HG03108 (cell line): ENCODE data around the gene CLCA2.

Experiments
- ATAC-seq: cut with Tn5 transposase; IDR thresholded peaks from one replicate; pipeline ENCODE4 v1.9.1; 2021; ENCODE audit warnings: moderate library complexity; ENCODE audit not compliant: unreplicated experiment

CLCA2 gene, protein sequence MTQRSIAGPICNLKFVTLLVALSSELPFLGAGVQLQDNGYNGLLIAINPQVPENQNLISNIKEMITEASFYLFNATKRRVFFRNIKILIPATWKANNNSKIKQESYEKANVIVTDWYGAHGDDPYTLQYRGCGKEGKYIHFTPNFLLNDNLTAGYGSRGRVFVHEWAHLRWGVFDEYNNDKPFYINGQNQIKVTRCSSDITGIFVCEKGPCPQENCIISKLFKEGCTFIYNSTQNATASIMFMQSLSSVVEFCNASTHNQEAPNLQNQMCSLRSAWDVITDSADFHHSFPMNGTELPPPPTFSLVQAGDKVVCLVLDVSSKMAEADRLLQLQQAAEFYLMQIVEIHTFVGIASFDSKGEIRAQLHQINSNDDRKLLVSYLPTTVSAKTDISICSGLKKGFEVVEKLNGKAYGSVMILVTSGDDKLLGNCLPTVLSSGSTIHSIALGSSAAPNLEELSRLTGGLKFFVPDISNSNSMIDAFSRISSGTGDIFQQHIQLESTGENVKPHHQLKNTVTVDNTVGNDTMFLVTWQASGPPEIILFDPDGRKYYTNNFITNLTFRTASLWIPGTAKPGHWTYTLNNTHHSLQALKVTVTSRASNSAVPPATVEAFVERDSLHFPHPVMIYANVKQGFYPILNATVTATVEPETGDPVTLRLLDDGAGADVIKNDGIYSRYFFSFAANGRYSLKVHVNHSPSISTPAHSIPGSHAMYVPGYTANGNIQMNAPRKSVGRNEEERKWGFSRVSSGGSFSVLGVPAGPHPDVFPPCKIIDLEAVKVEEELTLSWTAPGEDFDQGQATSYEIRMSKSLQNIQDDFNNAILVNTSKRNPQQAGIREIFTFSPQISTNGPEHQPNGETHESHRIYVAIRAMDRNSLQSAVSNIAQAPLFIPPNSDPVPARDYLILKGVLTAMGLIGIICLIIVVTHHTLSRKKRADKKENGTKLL

DNA sequence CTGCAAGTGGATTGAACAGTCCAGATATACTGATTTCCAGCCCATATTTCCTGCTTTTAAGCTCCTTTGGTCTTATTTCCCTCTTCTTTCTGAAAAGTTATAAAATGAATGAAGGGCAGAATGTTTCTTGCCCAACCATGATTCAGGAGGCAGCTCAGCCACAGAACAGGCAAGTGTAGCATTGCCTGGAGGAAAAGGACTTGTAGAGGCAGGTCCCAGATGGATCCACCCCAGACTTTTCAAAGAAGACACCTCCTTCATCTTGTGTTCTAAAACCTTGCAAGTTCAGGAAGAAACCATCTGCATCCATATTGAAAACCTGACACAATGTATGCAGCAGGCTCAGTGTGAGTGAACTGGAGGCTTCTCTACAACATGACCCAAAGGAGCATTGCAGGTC, at the start of gene CLCA2:
Gene CLCA2 (plus strand): TSS at position 299 of the 400 bp plus-strand sequence. CDS start 77 bp downstream, at position 376.
- no peak for ATAC-seq

DNA sequence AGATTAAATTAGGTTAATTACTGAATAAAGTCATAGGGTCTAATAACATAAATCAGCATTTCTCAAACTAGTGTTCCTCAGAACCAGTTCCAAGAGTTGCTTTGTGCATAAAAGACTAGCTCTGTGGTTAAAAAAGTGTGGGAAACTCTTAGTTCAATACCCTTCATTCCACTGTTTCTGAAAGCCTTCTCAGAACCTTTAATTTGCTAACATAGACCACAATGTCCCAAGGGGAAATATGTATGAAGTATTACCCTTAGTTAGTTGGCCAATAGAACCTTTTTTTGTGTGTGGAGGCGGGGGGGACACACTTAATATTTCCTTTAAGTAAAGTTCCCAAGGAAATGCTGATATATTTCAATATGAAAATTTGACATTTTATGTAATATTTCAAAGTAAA, 48.3 kb upstream of the CLCA2 start:
- ATAC-seq: no peak

DNA sequence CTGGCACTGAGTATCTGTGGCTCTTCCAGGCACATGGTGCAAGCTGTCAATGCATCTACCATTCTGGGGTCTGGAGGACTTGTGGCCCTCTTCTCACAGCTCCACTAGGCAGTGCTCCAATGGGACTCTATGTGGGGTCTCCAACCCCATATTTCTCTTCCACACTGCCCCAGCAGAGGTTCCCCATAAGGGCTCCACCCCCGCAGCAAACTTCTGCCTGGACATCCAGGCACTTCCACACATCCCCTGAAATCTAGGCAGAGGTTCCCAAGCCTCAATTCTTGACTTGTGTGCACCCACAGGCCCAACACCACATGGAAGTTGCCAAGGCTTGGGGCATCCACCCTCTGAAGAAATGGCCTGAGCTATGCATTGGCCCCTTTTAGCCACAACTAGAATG, 46.6 kb upstream of the CLCA2 start:
- ATAC-seq: no peak

DNA sequence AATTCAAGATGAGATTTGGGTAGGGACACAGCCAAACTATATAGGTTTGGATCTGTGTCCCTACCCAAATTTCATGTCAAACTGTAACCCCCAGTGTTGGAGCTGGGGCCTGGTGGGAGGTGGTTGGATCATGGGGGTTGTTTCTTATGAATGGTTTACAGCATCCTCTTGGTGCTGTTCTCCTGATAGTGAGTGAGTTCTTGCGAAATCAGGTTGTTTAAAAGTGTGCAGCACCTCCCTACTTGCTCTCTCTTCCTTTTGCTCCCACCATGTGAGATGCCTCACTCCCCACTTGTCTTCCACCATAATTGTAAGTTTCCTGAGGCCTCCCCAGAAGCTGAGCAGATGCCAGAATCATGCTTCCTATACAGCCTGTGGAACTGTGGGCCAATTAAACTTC, 45.2 kb upstream of the CLCA2 start:
- ATAC-seq: no peak

DNA sequence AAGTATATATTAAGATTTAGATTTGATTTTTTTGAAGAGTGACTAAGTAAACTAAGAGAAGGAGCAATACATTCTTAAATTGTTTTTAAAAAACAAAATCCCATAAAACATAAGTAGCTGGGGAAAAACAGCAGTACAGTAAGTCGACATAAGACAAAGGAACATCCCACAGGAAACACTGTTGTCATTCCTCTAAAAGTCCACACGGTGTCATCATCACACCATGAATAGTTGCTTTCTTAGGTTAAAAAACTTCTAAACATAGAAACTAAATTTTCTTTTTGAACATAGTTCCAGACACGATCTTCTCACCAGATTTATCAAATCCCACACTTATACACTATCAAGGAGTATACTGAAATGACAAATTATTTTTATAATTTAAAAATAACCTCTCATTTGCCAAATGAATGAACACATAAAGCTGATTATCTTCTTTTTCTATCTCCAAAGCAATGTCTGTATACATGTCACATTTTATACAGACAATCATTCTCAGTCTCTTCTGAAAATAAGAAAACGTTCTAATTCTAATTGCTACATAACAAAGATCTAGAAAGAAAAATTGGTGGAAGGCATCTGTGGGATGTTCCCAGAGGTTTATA, 43.6 kb upstream of the CLCA2 start:
- peak; percentile 76 for ATAC-seq

DNA sequence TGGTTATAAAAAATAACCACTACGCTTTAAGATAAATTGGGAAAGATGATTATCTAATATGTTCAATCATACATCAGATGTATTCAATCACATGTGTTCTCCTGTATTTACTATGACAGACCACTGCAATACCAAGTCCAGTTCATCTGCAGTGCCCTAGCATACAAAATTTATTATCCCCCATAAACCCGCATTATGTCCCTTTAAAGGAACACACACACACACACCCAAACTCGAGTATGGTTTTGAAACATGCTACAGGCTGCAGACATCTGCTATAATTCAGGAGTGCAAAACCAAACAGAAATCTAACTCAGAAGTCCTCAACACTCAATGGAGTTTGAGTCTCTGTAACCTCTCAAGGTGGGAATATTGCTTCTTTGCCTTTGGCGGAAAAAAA, 42.7 kb upstream of the CLCA2 start:
- ATAC-seq: no peak

DNA sequence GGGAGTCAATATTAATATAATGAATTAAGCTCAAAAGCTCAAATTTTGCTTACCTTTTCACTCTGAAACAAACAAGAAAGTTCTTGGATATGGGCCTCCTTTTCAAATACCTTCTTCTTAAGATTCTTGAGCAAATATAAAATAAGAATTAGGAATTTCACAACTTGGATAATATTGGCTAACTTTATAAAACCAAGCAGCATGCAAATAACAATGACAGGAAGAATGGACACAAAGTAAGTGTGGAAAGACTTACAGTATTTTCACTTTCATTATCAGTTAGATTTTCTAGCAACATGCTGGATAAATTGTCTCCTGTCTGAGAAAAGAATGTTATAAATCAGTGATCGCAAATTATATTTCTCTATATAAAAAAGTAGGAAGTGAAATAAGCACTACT, 41.1 kb upstream of the CLCA2 start:
- peak; percentile 43 for ATAC-seq

DNA sequence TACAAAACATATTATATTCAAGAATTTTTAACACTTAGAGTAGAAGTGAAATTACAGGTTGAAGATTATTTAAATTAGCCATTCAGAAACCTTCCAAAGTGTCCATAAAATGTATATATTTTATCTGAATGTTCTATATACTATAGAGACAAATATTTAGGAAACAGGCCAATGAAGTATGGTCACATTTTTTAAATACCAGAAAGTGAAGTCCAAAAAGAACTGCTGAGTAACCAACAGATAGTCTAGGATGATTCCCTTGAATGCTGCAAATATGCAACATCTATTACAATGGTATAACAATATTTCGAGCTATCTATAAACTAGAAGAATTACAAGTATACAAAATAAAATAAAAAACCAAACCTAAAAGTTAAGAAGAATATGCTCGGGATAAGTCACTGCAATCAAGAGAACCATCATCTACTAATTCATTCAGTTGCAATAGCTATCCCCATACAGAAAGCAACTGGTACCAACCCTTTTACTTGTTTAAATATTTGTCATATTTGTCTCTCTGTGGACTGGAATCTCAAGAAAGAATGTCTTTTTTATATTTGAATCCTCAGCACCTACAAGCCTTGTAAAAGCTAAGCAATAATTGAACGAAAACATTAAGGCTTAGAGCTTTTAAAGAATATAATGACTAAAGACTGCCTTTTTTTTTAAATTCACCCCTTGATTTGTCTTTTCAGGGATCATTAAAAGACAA, 35.9 kb upstream of the CLCA2 start:
- no peak for ATAC-seq

DNA sequence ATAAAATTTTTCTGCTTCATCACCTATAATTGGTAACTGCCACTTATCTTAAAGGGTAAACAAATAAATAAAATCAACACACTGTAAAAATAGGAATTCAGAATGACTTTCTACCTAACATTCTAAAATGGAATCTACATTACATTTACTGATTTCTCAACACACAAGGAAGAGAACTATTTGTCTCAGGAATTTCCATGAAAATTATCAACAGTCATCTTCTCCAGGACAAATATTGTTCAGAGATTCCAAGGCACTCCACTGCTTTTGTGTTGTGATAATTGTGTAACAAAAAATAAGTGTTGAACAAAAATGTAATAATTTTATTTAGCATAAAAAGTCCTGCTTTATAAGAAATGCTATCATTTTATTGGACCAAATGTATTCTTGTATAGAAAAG, 35.2 kb upstream of the CLCA2 start:
- no peak for ATAC-seq

DNA sequence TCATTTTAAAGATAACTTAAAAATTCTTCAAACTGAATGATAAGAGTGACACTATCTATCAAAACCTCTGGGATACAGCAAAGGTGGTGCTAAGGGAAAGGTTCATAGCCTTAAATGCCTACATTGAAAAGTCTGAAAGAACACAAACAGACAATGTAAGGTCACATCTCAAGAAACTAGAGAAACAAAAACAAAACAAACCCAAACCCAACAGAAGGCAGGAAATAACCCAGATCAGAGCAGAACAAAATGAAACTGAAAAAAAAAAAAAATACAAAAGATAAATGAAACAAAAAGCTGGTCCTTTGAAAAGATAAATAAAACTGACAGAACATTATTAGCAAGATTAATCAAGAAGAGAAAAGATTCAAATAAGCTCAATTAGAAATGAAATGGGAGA, 34.7 kb upstream of the CLCA2 start:
- peak; percentile 82 for ATAC-seq

DNA sequence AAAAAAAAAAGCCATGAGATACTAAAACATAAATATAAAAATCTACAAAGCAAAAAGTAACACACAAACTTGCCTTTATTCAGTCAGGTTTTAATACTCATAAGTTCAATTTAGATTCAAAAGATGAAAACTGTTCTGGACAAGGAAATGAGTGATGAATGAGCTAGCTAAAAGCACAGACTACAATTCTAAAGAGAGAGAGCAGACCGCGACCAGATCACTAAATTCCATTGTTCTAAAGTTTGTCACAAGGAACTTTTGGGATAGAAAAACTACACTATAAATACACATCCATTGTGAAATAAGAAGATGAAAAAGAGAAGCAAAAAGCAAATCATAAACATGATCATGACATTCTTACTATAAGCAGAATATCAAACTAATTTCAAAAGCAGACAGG, 29.6 kb upstream of the CLCA2 start:
- no peak for ATAC-seq

DNA sequence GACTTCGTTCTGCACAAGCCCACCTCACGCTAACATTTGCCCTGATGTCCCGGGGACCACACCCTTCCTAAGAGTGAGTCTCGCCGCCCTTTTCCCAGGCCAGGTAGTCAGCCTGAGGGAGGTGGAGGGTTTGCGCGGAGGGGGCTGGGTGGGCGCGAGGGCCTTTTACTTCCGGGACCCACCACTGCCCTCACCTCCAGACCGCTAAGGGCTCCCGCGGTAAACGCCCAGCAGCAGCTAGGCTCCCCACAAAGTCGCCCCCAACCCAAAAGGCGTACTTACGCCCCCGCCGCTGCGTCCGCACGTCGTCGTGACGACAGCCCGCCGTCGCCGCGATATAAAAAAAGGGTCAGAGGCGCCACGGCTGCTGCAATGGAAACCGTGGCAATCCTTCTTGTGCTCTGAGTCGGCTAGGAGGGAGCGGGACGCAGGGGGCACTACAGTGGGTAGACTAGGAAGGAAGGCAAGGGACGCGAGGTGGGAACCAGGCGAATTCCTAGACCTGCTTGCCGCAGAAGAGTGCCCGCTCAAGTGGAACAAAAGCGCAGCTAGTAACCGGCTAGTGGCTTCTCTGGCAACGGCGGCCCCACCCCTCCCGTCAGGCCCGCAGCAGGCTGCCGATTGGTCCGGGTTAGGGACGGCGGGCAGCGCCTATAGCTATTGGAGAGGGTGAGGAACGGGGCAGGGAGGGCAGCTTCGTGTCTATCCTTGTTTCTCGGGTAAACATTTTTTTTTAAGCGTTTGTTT, 28.0 kb upstream of the CLCA2 start, which contains the start of gene ODF2L:
Gene ODF2L (minus strand): TSS at position 573 of the 747 bp plus-strand sequence. CDS start 9,296 bp downstream, outside the sequence.
- ATAC-seq: peak; percentile 100

DNA sequence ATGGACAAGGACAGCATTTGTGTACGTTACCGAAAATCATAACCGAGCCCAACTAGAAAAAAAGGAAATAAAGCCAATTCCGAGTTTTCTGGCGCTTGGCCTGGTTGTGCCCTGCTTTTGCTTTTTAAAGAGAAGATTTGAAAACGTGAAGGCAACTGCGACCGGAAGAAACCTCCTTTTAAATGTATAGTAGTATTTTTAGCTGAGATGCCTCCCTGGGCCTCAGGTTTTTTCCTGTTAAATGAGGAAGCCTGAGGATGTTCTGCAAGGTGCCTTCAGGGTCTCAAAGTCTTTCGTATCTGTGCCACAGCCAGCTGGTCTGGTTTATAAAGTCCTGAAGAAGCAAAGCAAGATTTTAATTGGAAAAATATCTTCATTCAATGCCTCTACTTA, 27.5 kb upstream of the CLCA2 start:
- ATAC-seq: peak; percentile 19

DNA sequence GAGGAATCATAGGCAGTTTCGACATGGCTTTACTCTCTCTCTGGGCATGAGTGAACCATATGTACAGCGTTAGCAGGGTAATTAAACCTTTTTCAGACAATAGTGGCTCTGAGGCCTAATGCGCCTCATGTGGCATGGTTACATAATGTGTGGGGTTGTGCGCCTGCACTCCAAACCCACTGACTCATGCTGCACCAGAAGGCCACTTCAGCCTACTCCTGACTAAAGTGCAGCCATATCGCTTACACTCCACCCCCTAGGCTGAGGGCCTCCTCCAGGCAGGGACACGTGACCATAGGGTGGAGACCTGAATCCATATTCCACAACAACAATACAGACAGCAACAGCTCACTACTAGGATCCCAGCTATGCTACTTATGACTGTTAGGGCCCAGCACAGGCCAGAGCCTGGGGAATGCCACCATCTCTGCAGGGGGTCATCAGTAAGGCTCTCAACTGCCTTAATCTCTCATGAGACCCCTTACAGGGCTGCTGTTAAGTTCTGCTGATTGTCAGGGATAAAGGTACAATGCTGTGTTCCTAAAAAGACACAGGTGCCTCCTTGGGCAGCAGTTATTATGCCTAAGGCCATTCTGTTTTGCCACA, 14.5 kb upstream of the CLCA2 start:
- ATAC-seq: no peak

DNA sequence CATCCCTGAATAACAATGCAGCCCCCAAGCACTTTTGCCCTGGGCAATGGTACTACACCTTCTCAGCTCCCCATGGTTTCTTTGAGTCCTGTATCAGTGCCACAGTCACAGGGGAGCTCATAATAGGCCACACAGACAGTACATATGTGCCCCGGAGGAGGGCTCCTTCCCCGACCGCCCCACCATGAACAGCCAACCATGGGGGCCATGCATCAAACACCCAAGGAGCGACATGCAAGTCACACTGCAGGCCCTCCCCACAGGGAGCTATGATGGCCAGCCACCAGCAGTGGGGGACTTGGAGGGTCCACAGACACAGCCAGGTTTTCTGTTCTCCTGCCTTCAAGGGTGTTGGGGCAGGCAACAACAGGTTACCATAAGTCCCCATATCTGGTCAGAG, 13.1 kb upstream of the CLCA2 start:
- no peak for ATAC-seq

DNA sequence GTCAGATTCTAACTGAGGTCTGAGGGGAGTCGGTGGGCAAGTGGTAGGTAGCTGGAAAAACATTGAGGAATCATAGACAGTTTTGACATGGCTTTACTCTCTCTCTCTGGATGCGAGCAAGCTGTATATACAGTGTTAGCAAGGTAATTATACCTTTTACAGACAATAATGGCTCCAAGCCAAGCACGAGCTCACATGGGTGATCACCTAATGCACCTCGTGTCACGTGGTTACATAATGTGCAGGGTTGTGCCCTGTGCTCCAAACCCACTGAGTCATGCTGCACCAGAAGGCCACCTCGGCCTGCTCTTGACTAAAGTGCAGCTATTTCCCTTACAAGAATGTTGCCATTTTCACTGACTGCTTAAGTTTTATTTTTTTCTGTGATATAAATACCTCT, 7.6 kb upstream of the CLCA2 start:
- no peak for ATAC-seq

DNA sequence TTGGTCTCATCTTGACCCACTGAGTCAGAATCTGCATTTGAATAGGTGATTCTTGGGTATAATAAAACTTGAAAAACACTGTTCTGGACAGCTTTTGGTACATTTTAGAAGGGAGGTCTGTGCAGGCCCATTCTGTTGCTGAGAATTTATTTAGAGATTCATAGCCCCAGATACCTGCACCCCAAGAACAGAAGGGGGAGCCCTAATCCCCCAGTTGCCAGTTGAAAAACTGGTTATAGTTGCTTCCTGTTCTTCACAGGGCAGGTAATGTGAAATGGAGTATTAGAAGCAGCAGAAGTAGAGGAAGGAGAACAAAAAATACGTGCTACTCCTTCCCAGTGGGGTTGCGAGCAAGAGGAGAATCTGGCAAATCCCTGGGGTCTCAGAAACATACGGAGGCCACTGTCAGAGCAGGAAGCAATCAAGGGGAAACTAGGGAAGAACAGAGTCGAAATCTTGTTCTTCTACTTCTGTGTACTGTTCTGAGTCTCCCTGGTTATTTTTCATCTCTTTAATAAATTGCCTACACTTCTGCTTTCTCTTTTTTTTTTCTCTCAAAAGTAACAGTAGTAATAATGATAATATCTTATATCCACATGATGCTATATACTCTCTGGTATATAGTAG, 4.6 kb upstream of the CLCA2 start:
- peak; percentile 65 for ATAC-seq

DNA sequence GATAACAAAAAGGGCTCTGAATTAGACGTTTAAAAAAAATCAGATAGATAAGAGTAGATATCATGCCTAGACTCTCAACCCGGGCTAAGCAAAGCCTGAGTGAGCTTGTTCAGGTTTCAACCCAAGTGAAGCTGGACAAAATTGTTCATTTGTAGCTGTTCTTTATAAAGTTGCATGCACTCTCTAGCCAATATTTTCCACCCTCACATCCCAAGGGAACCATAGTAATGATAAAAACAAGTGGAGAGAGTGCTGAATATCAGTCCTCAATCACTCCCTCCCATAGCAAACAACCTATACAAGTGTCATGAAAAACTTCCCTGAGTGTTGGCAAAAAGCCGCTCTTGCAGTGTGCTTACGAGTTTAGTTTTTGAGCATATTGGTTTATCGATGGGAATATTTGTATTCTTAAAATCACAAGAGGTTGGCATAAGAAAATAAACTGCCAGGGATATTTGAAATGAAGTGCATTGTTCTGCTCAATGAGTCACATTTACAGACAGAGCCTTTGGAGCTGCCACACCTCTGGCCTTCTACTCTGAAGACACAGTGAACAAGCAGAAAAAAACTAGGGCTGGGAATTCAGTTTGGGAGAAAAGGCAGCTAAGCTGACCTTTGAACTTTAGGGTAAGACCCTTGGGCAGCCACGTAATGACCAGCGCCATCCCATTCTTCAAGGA, 2.2 kb upstream of the CLCA2 start:
- no peak for ATAC-seq

DNA sequence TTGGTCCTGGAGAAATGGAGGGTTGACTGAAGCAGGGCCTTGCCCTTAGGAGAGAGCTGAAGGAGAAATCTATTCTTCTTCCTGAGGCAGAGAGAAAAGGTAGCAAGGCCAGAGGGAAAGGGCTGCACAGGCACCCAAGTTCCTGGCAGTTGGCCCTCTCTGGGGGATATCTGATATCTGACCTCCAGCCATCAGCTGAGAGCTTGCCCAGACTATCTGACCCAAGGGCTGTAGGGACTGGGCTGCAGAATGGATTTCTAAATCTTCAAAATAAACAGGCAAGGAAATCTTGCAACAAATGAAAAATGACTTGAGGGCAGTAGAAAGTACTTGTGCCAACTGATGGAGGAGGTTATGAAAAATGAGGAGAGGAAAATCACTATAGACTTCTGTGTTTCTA, 498 bp upstream of the CLCA2 start:
- ATAC-seq: no peak
